HG02884 (cell line): ENCODE data around the gene TAF4.
"Not testable (repeated sequence)": the region's sequence is repeated elsewhere in the genome, so short reads cannot be mapped to it uniquely, and the experiment has no call there.

Experiments used
- ATAC-seq: cut with Tn5 transposase; IDR thresholded peaks from one replicate; pipeline ENCODE4 v1.9.1; 2021; ENCODE audit warnings: mild to moderate bottlenecking, moderate library complexity; ENCODE audit not compliant: unreplicated experiment

Gene TAF4

DNA sequence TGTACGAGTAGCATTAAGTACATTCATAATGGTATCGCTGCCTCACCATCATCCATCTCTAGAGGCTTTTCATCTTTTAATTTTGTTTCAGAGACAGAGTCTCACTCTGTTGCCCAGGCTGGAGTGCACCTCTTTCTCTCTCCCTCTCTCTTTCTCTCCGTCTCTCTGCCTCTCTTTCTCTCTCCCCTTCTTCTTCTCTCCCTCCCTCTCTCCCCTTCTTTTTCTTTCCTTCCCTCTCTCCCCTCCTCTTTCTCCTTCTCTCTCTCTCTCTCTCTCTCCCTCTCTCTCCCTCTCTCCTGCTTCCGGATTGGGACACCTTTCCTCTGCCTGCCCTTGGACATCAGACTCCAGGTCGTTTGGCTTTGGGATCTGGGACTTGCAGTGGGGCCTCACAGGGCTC is 17.6 kb upstream of the TAF4 start:
- ATAC-seq = no peak

DNA sequence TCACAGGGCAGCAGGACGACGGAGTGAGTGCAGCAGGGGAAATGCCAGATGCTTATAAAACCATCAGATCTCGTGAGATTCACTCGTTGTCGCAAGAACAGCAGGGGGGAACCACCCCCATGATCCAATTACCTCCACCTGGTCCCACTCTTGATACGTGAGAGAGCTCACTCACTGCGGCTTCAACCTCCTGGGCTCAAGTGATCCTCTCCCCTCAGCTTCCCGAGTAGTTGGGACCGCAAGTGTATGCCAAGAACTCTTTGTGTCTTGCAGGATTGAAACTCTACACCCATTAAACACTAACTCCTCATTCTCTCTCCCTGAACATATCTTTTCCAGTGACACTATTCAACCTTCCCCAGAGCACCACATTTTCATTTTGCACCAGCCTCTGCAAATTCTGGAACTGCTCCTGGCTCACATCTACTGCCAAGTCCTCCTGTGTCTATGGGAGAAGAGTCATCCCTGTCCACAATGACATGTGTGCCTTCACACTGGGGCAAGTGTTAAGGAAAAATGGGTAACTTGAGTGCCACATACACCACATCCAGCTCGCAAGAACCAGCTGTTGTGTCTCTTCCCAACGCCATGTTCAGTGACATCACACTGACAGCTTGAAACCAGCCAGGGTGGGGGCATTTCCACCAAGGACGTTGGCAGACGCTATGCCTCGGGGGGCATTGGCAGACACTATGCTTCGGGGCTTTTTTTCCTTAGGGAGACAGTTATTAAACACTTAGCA is 14.7 kb upstream of the TAF4 start:
- no peak for ATAC-seq

DNA sequence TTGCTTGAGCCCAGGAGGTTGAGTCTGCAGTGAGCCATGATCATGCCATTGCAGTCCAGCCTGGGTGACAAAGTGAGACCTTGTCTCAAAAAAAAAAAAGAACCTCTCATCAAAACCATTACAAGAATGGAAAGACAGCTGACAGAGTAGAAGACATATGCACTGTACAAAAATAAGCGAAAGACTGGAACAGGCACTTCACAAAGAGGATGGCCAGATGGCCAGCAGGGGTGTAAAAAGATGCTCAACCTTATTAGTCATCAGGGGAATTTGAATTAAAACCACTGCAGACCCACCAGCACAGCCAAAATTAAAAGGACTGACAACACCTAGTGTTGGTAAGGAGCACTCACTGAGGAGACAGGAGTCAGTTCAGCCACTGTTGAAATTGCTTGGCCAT is 13.5 kb upstream of the TAF4 start:
- no peak for ATAC-seq

DNA sequence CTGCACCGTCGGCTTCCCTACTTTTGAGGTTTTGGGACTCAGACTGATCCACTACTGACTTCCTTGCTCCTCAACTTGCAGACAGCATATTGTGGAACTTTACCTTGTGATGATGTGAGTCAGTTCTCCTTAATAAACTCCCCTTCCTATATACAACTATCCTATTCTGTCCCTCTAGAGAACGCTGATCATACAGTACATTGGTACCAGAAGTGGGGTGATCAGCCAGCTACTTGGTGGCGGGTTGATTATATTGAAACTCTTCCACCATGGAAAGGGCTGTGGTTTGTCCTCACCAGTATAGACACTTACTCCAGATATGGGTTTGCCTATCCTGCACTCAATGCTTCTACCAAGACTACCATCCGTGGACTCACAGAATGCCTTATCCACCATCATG is 7.6 kb upstream of the TAF4 start:
- ATAC-seq = no peak

DNA sequence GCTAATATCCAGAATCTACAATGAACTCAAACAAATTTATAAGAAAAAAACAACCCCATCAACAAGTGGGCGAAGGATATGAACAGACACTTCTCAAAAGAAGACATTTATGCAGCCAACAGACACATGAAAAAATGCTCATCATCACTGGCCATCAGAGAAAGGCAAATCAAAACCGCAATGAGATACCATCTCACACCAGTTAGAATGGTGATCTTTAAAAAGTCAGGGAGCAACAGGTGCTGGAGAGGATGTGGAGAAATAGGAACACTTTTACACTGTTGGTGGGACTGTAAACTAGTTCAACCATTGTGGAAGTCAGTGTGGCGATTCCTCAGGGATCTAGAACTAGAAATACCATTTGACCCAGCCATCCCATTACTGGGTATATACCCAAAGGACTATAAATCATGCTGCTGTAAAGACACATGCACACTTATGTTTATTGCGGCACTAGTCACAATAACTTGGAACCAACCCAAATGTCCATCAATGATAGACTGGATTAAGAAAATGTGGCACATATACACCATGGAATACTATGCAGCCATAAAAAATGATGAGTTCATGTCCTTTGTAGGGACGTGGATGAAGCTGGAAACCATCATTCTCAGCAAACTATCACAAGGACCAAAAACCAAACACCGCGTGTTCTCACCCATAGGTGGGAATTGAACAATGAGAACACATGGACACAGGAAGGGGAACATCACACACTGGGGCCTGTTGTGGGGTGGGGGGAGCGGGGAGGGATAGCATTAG is 6.2 kb upstream of the TAF4 start:
- not testable (repeated sequence) for ATAC-seq

DNA sequence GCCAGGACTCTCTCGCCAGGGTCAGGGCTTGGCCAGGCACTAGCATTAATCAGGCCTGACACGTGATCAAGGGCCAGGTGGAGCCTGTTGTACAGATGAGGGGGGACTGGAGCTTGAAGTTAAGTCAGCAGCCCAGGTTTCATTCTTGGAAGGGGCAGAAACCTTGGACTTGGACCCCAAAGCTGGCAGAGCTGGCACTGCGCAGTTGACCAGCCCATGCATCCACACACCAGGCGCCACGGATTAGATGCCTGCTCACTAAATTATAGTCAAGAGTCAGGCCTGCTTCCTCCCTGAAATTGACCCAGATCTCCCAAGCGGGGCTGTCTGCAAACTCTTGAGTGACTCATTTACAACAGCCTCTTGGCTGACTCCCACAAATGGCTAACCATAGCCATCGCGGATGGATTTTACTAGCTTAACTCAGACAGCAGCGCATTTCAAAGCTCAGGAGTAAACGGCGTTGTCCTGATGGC is 4.1 kb upstream of the TAF4 start:
- ATAC-seq = no peak

DNA sequence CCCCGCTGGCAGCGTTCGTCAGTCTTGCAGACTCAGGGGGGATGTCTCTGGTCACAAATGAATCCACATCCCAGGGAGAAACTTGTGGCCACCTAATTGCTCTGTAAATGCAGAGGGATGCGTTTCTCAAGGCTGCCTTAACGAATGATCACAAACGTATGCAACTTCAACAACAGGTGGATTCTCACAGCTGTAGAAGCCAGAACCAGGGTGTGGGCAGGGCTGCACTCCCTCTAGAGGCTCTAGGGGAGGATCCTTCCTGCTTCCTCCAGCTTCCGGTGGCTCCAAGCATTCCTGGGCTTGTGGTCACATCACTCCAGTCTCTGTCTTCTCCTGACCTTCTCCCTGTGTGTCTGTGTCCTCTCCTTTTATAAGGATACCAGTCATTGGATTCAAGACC is 3.3 kb upstream of the TAF4 start:
- no peak for ATAC-seq

DNA sequence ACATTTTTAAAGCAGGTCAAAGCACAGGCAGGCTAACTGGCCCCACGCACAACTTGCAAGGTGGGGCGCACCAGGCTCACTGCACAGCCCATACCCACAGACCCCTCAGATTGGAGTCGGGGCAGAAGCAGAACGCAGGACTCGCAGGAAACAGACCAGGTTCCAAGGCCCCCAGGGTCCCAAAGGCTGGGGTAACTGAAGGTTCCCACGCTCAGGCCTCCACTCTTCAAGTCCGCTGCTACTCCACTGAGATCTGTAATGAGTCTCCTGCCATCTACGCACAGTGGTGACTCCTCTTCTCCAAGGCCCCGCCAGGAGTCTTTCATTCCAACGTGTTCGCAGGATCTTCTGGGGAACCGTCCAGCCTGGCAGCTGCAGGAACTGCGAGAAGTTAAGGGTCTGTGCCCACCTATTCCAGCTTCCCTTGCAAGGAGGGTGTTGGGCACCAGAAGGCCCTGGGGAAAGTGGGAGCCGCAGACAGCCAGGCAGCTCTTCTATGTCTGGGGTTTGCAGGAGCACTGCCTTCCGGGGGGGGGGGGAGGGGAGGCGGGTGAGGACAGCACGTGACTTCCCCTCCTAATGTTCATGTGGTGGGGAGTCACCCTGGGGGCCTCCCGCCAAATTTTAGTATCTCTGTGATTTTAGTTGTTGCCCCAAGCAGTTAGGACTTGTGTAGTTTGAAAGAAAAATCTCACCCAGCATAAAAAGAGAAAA is 2.0 kb upstream of the TAF4 start:
- no peak for ATAC-seq

DNA sequence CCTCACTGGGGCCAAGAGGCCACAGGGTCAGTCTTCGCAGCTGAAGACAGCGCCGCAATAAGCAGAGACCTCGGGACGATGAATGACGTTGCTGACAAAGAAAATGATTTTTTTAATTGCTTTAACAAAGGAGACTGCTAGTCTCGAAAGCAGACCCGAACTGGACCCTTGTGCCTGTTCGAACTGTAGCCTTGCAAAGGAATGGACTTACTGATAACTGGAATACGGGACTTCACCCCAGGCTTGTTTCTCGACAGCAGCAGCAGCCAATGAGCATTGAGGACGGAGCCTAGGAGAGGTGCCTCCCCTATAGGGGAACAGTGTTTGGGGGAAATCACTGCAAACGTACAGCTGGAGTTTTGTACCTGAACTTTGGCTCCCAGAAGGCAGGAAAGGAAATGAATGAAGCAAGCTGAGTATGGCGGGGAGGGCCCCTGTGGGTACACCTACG is 1.3 kb upstream of the TAF4 start:
- no peak for ATAC-seq

DNA sequence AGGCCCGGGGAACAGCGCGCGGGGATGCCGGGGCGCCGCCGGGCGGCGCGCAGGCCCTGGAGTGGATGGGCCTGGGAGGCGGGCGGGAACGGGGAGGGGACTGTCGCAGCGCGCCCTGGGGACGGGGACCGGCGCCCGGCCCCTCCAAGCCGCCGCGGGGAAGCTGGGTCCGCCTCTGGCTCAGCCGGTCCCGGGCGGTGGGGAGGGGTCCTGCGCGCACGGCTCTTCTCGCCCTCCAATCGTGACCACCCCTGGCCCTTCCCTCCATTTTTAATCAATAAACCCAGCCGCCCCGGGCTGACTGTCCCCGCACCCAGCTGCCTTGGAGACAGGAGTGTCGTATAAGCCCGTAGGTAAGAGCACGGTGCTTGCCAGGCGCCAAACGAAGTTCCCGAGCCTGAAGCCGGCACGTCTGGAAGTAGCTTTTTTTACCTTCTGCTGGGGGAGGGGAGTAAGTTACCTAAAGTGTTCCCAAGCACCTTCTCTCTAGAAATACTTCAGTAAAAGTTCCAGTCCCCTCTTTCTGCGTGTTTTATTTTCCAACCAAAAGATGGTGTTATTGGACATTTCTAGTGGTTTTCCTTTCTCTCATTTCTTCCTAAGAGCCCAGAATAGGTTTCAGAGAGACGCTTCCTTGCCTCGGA is 780 bp upstream of the TAF4 start:
- peak; percentile 33 for ATAC-seq

DNA sequence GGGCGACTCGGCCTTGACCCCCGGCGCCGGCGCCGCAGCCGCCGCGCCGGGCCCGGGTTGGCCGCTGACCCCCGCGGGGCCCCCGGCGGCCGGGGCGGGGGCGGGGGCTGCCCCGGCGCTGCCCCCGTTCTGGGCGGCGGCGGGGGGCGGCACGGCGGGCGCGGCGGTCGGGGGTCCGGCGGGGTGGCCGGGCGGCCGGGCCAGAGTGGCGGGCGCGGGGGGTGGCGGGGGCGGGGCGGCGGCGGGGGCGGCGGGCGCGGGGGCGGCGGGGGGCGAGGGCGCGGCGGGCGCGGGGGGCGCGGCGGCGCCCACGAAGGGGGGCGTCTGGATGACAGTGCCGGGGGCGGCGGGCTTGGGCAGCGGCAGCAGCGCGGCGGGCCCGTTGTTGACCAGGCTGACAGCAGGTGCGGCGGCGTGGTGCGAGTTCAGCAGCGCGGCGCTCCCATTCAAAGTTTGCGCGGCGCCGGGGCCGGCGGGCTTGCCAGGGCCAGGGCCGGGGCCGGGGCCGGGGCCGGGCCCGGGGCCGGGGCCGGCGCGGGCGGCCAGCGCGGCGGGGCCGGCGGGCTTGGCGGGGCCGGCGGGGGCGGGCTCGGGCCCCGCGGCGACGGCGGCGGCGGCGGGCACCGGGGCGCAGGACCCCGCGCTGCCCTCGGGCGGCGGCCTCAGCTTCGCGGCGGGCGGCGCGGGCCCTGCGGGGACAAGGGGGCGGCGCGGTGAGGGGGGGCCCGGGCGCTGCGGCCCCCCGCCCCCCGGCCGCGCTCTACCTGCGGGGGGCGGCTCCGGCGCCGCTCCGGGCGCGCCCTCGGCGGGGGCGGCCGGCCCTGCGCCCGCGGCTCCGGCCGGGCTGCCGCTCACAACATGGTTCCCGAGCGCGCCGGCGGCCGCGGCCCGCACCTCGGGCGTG is 659 bp downstream of the TAF4 start:
- ATAC-seq = peak; percentile 21

DNA sequence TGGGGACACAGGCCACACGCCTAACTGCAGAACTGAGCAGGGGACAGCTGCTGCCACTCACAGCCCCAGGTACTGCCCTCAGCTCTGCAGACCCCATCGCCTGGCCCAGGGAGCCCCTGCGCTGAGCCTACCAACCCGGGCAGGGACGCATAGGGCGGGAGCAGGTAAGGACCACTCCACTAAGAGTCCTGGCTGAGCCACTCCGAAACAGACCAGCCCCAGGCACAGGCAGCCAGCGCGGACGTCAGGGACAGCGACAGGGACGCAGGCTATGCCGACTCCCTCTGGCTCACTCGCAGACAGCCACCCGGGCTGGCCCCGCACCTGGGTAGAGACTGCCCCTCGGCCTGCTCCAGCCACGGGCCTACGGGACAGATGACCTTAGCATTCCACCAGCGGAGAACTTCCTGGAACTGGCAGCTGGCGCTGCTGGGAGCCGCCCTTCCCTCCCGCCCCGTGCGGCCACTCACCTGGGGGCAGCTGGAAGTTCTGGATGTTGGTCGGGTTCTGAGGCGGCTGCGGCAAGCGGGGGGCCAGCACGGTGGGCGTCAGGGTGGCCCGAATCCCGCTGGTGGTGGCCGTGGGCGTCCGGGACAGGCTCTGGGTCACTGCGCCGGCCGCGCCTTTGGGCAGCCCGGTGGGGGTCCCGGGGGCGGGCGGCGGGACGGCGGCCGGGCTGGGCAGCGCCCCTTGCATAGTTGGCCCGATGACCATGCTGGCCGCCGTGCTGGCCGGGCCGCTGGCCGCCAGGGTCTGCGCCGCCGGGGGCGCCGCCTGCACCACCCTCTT is 1.5 kb downstream of the TAF4 start:
- ATAC-seq = no peak

DNA sequence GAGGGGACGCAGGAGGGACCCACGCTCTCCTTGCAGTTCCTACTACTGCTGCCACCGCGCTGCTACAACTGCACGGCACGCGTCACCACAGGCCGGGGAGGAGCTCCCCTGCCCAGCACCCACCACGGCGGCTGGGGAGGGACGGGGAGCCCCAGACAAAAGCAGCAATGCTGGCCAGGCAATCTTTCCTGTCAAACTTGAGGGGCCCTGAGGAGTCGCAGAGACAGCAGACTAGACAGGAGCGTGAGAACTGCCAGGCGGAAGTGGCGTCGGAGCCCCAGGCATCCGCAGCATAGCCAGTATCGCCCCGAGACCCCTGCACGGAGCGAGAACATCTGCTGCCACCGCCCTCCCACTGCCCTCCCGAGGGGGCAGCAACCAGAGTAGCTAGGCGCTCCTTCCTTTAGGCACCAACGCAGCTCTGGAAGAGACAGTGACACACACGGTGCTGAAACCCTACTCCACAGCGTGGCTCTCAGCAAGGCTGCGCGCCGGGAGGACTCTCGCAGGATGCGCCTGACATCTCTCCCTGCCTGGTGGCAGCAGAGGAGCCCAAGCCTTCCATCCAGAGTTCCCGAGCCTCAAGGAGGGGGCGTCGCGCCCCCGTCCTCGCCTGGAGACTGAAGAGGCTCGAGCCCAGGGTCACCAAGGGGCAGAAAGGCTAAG is 2.2 kb downstream of the TAF4 start:
- no peak for ATAC-seq

DNA sequence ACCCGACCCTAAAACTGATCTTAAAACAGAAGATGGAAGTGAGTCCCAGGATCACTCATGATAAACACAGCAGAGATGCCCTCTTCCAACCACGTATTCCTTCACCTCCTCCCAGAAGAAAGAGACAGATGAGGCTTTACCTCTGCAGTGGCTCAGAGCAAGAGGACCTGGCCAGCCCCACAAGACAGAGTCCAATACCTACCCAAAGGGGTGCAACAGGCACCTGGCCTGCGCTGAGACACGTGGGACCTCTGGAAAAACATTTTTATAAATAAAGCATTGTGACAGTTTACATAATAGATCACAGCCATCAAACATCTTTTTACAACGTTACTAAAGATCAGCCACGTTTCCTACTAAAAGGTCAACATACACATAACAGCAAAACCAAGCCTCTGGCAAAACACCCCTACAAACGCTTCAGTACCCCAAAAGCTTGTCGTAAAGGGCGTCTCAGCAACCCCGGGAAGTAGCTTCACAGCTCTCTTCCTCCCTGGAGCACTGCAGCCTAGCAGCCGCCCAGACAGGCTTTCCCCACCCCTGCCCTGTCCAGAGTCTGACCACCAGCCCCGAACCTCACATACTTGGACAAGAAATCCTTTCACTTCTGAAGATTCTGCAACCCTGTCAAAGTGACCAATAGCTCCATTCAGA is 2.9 kb downstream of the TAF4 start:
- no peak for ATAC-seq

DNA sequence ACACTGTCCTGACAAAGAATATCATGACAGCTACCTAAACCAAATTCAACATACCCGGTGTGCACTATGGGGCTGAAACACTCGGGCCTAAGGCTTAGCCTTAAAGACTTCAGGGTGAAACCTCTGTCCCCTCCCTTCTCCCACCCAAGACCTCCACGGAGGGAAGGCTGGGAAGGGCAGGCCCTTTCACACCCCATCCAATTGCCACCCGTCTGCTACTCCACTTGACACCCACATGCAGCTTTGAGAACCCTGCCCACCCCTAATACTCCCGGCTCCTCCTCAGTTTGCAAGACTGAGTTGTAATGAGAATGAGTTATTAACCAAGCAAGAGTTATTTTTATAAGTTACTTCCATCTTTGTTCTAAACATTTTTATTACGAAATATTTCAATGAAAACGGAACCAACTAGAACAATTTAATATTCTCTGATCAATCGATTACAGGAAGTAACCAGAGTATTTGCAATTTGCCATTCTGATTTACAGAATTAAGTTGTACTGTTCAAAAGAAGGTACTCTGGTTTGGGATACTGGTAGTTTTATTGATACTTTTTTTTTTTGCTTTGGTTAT is 3.7 kb downstream of the TAF4 start:
- no peak for ATAC-seq

DNA sequence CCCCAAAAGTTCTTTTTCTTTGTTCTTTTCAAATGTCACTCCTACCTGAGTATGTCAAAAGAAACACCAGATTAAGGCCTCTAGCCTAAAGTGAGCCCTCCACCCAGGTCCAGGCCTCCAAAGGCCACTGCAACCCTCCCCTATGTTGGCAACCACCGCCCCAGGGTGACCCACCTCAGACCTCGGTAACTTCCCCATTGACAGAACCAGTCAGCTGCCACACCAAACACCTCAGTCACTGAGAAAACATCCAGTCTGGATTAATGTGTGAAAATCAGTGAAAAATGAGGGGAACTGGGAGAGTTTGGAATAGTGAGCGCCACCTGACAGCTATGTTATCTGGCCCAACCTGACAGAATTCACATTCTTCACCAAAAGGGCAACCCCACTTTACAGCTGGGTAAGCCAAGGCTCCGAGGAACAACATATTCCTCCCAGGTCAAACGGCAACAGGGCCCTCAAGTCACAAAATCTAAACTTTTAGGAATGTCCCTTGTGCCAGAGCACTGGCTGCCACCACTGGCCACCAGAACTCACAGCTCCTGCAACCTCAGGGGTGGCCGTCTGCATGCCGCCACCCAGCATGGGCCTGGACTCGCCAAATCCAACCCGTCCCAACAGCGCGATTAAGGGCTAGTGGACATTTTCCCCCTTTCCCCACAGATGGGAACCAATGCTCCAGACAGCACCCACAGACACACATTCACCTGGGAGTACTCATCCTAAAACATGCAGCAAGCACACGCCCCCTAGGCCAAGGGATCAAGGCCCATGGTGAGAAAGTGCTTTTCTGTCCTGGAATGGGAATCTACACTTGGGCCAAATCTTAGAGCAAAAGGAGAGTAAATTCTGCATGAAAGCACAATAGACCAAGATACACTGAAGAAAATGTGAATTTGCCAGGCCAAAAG is 4.8 kb downstream of the TAF4 start:
- ATAC-seq = no peak
